ENCODE results near the gene ZNF319.
"Not testable (repeated sequence)": the region's sequence is repeated elsewhere in the genome, so short reads cannot be mapped to it uniquely, and the experiment has no call there.

The ZNF319 gene

DNA sequence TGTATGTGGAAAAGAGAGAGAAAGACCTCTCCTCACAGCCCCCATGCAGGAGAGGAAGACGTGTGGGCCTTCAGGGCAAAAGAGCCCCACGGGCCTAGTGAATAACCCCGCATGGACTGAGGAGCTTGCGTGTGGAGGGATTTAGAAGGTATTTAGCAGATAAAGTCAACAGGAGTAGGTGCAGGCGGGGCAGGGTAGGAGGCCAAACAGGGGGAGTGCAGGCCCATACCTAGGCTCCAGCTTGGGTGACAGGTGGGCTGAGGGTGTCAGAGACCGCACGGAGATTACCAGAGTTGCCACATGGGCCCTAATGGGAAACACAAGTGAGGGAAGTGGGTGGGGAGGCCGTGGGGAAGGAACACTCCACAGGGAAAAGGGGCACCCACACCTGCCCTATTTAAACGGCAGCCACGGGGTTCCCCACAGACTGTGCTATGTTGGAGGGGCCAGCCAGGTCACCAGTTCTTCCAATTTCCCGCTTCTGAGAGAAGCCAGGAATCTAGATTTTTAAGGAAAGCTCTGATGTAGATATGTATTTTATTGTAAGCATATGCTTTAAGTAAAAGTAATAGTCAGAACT, 21.4 kb downstream of the ZNF319 start:
- Histone ChIP-seq H3K79me2 (ENCODE audit: insufficient read depth, low read length) (no peaks in the 10 kb centered on the region), H3K27me3 (ENCODE audit: insufficient read depth, low read length, poor library complexity) (no peaks in the 10 kb centered on the region), H3K36me3 (ENCODE audit: insufficient read depth, low read length) (no peaks in the 10 kb centered on the region), H3K27ac (ENCODE audit: low read length) (no peak overlapping the region), H3K9ac (ENCODE audit: low read depth, low read length) (no peak overlapping the region), H3K4me1 (ENCODE audit: insufficient read depth, low read length) (no peaks in the 10 kb centered on the region), H2AFZ (ENCODE audit: low read depth, low read length) (no peak overlapping the region), H3K4me2 (ENCODE audit: insufficient read depth, low read length) (no peak overlapping the region), H3K4me3 (ENCODE audit: low read depth in 1 of 2, low read length in 2 of 2) (no peak overlapping the region), H3K9me3 (ENCODE audit: insufficient read depth, low read length, severe bottlenecking) (no peaks in the 10 kb centered on the region), H4K20me1 (ENCODE audit: insufficient read depth, low read length) (no peaks in the 10 kb centered on the region)
- ATAC-seq (ENCODE audit: insufficient read depth, low read depth) (no peak), DNase-seq (no peak)
- TF ChIP-seq, protein P1, sequence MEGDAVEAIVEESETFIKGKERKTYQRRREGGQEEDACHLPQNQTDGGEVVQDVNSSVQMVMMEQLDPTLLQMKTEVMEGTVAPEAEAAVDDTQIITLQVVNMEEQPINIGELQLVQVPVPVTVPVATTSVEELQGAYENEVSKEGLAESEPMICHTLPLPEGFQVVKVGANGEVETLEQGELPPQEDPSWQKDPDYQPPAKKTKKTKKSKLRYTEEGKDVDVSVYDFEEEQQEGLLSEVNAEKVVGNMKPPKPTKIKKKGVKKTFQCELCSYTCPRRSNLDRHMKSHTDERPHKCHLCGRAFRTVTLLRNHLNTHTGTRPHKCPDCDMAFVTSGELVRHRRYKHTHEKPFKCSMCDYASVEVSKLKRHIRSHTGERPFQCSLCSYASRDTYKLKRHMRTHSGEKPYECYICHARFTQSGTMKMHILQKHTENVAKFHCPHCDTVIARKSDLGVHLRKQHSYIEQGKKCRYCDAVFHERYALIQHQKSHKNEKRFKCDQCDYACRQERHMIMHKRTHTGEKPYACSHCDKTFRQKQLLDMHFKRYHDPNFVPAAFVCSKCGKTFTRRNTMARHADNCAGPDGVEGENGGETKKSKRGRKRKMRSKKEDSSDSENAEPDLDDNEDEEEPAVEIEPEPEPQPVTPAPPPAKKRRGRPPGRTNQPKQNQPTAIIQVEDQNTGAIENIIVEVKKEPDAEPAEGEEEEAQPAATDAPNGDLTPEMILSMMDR (IDR thresholded peaks at IDR 0.05; ENCODE audit: borderline replicate concordance, extremely low read depth, low read length, poor library complexity, severe bottlenecking) = no peak
- no peak for TF ChIP-seq EZH2 (IDR thresholded peaks at IDR 0.05; ENCODE audit: borderline replicate concordance, low read depth, low read length, severe bottlenecking)

DNA sequence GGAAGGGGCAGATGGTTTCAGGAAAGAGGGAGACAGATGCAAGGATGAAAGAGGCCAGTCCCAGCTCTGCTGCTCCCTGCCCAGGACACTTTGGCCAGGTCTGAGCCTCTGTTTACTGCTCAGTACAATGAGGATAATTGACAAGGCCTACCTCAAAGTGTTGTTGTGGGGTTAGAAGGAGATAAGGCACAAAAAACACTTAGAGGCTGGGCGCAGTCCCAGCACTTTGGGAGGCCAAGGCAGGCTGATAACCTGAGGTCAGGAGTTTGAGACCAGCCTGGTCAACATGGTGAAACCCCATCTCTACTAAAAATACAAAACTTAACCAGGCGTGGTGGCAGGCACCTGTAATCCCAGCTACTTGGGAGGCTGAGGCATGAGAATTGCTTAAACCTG, 22.4 kb downstream of the ZNF319 start:
- H3K9ac ChIP-seq (ENCODE audit: low read depth, low read length); H3K4me1 ChIP-seq (ENCODE audit: insufficient read depth, low read length); H2AFZ ChIP-seq (ENCODE audit: low read depth, low read length); H3K36me3 ChIP-seq (ENCODE audit: insufficient read depth, low read length); H3K4me3 ChIP-seq (ENCODE audit: low read depth in 1 of 2, low read length in 2 of 2); H3K79me2 ChIP-seq (ENCODE audit: insufficient read depth, low read length); H3K27ac ChIP-seq (ENCODE audit: low read length); H3K27me3 ChIP-seq (ENCODE audit: insufficient read depth, low read length, poor library complexity); DNase-seq; H3K4me2 ChIP-seq (ENCODE audit: insufficient read depth, low read length); ATAC-seq (ENCODE audit: insufficient read depth, low read depth); H4K20me1 ChIP-seq (ENCODE audit: insufficient read depth, low read length); H3K9me3 ChIP-seq (ENCODE audit: insufficient read depth, low read length, severe bottlenecking): not testable (repeated sequence)

DNA sequence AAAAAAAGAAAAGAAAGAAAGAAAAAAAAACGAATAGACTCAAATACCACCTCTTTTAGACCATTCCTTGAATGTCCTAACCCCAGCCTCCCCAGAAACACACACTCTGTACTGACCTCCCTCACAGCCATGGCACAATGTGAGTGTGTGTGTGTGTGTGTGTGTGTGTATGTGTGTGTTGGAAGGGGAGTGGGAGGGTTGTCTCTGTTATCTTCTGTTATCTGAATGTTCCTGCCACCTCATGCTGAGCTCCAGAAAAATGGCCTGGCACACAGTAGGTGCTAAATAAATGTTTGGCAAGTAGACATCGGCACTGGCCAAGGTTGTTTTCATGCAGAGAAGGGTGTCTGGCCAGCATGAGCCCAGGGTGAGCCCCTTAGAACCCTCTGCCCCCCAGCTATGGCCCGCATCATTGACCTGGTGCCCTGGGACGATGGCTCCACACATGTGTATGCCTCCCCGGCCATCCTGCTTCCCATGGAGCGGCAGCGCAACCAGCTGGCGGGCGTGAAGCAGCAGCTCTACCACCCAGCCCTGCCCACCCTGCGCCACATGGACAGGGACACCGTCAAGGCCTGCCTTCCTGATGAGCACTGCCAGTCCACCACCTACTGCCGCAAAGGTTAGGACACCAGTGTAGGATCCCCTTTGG, 22.9 kb downstream of the ZNF319 start:
- Histone ChIP-seq H3K79me2 (ENCODE audit: insufficient read depth, low read length) (no peaks in the 10 kb centered on the region), H3K9me3 (ENCODE audit: insufficient read depth, low read length, severe bottlenecking) (no peaks in the 10 kb centered on the region), H3K27me3 (ENCODE audit: insufficient read depth, low read length, poor library complexity) (no peaks in the 10 kb centered on the region), H3K4me3 (ENCODE audit: low read depth in 1 of 2, low read length in 2 of 2) (no peak overlapping the region), H3K4me1 (ENCODE audit: insufficient read depth, low read length) (no peaks in the 10 kb centered on the region), H4K20me1 (ENCODE audit: insufficient read depth, low read length) (no peaks in the 10 kb centered on the region), H3K27ac (ENCODE audit: low read length) (no peak overlapping the region), H2AFZ (ENCODE audit: low read depth, low read length) (no peak overlapping the region), H3K36me3 (ENCODE audit: insufficient read depth, low read length) (no peaks in the 10 kb centered on the region), H3K4me2 (ENCODE audit: insufficient read depth, low read length) (no peak overlapping the region), H3K9ac (ENCODE audit: low read depth, low read length) (no peak overlapping the region)
- ATAC-seq (ENCODE audit: insufficient read depth, low read depth) = no peak
- TF ChIP-seq, protein P1 (IDR thresholded peaks at IDR 0.05; ENCODE audit: borderline replicate concordance, extremely low read depth, low read length, poor library complexity, severe bottlenecking) = no peak
- no peak for TF ChIP-seq EZH2 (IDR thresholded peaks at IDR 0.05; ENCODE audit: borderline replicate concordance, low read depth, low read length, severe bottlenecking)
- DNase-seq = no peak

DNA sequence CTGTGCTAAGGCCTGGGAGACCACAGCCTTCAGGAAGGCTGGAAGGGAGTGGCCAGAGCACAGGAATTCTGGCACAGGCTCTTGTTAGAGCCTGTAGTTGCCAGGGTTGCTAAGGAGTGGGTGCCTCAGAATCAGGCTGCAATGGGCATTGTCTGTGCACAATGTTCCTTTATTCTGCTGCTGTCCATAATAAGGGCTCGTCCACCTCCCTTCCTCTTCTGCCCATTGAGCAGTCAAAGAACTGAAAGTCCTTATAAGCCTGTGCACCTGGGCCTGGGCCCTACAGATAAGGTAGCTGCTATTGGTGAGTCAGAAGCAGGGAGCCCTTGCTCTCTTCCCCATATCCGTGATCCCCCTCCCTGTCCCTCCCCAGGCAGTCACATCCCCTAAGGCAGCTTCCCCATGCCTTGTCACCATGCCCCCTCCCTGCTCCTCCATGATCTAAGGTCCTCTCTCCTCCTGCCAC, 24.1 kb downstream of the ZNF319 start:
- no peaks in the 10 kb centered on the region for H4K20me1 ChIP-seq (ENCODE audit: insufficient read depth, low read length)
- ATAC-seq (ENCODE audit: insufficient read depth, low read depth) (no peak), DNase-seq (no peak)
- no peaks in the 10 kb centered on the region for H3K27me3 ChIP-seq (ENCODE audit: insufficient read depth, low read length, poor library complexity)
- H2AFZ ChIP-seq (ENCODE audit: low read depth, low read length) = no peak overlapping the region
- no peak overlapping the region for H3K4me2 ChIP-seq (ENCODE audit: insufficient read depth, low read length)
- H3K27ac ChIP-seq (ENCODE audit: low read length) = no peak overlapping the region
- no peaks in the 10 kb centered on the region for H3K36me3 ChIP-seq (ENCODE audit: insufficient read depth, low read length)
- no peaks in the 10 kb centered on the region for H3K9me3 ChIP-seq (ENCODE audit: insufficient read depth, low read length, severe bottlenecking)
- no peak overlapping the region for H3K9ac ChIP-seq (ENCODE audit: low read depth, low read length)
- no peaks in the 10 kb centered on the region for H3K4me1 ChIP-seq (ENCODE audit: insufficient read depth, low read length)
- H3K4me3 ChIP-seq (ENCODE audit: low read depth in 1 of 2, low read length in 2 of 2) = no peak overlapping the region
- H3K79me2 ChIP-seq (ENCODE audit: insufficient read depth, low read length) = no peaks in the 10 kb centered on the region
- no peak for TF ChIP-seq EZH2 (IDR thresholded peaks at IDR 0.05; ENCODE audit: borderline replicate concordance, low read depth, low read length, severe bottlenecking)
- TF ChIP-seq, protein P1 (IDR thresholded peaks at IDR 0.05; ENCODE audit: borderline replicate concordance, extremely low read depth, low read length, poor library complexity, severe bottlenecking) = no peak
